HL-60 (cell line): ENCODE results near the gene GPATCH4.

ENCODE experiments used
- DNase-seq, 2 experiments: peaks; one replicate each; pipeline ENCODE4 v3.0.0-alpha.2; 2010 to 2020; ENCODE audit warnings: low read depth in 1 of 2, low spot score in 1 of 2
- H3K27ac ChIP-seq: fragments of 250-450 bp; sonication (Bioruptor Pico); replicated peaks from 2 replicates; pipeline ENCODE4 v1.5.1; 2020; ENCODE audit warnings: mild to moderate bottlenecking, moderate library complexity
- H3K27me3 ChIP-seq: fragments of 250-450 bp; sonication (Bioruptor Pico); 2 replicates; pipeline ENCODE4 v1.5.1; 2021; ENCODE audit warnings: mild to moderate bottlenecking, moderate library complexity; ENCODE audit not compliant: insufficient read depth, poor library complexity, severe bottlenecking
- H3K4me3 ChIP-seq: replicated peaks from 2 replicates; pipeline ENCODE4 v1.5.1; 2011; ENCODE audit warnings: mild to moderate bottlenecking, control low read depth, low read length; ENCODE audit not compliant: insufficient read depth
- GABPA ChIP-seq: IDR thresholded peaks from 2 replicates; pipeline ENCODE4 v1.6.1; 2012; ENCODE audit warnings: low read depth
- POLR2AphosphoS5 ChIP-seq: IDR thresholded peaks from 2 replicates; pipeline ENCODE4 v1.6.1; 2012; ENCODE audit warnings: low read depth
- SPI1 ChIP-seq: IDR thresholded peaks from 2 replicates; pipeline ENCODE4 v1.6.1; 2012; ENCODE audit warnings: low read depth, mild to moderate bottlenecking, borderline replicate concordance
- TF ChIP-seq, protein P1 (sequence below): IDR thresholded peaks from 2 replicates; pipeline ENCODE4 v1.6.1; 2012; ENCODE audit warnings: low read depth; ENCODE audit not compliant: insufficient replicate concordance
- TF ChIP-seq, protein P2 (sequence below): IDR thresholded peaks from one replicate; pipeline ENCODE4 v1.5.1; 2011; ENCODE audit warnings: low read length, control low read depth, inconsistent platforms; ENCODE audit not compliant: insufficient read depth

Gene GPATCH4

DNA sequence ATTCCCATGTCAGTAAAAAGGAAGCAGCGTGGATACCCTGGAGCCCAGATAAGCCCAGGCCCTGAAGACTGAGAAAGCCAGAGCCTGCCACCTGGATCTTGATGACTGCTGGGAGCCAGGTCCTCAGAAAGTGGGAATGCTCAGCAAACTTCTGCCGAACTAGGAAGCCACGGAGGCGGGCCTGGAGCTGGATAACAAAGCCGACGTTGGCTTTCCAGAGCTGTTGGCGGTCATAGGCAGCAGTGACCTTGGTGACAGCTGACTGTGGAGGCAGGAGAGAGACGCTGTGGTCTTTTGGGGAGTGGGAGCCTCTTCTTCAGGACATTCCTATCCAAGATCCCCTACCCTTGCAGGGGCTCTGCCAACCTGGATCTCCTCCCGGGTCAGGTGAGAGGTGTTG is 53.3 kb downstream of the GPATCH4 start:
- TF ChIP-seq, protein P1, sequence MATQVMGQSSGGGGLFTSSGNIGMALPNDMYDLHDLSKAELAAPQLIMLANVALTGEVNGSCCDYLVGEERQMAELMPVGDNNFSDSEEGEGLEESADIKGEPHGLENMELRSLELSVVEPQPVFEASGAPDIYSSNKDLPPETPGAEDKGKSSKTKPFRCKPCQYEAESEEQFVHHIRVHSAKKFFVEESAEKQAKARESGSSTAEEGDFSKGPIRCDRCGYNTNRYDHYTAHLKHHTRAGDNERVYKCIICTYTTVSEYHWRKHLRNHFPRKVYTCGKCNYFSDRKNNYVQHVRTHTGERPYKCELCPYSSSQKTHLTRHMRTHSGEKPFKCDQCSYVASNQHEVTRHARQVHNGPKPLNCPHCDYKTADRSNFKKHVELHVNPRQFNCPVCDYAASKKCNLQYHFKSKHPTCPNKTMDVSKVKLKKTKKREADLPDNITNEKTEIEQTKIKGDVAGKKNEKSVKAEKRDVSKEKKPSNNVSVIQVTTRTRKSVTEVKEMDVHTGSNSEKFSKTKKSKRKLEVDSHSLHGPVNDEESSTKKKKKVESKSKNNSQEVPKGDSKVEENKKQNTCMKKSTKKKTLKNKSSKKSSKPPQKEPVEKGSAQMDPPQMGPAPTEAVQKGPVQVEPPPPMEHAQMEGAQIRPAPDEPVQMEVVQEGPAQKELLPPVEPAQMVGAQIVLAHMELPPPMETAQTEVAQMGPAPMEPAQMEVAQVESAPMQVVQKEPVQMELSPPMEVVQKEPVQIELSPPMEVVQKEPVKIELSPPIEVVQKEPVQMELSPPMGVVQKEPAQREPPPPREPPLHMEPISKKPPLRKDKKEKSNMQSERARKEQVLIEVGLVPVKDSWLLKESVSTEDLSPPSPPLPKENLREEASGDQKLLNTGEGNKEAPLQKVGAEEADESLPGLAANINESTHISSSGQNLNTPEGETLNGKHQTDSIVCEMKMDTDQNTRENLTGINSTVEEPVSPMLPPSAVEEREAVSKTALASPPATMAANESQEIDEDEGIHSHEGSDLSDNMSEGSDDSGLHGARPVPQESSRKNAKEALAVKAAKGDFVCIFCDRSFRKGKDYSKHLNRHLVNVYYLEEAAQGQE: no peak
- TF ChIP-seq, protein P2, sequence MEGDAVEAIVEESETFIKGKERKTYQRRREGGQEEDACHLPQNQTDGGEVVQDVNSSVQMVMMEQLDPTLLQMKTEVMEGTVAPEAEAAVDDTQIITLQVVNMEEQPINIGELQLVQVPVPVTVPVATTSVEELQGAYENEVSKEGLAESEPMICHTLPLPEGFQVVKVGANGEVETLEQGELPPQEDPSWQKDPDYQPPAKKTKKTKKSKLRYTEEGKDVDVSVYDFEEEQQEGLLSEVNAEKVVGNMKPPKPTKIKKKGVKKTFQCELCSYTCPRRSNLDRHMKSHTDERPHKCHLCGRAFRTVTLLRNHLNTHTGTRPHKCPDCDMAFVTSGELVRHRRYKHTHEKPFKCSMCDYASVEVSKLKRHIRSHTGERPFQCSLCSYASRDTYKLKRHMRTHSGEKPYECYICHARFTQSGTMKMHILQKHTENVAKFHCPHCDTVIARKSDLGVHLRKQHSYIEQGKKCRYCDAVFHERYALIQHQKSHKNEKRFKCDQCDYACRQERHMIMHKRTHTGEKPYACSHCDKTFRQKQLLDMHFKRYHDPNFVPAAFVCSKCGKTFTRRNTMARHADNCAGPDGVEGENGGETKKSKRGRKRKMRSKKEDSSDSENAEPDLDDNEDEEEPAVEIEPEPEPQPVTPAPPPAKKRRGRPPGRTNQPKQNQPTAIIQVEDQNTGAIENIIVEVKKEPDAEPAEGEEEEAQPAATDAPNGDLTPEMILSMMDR: no peak
- TF ChIP-seq GABPA: no peak
- no peak for TF ChIP-seq SPI1
- no peak for TF ChIP-seq POLR2AphosphoS5
- Histone ChIP-seq H3K27me3 (no peaks in the 10 kb centered on the region), H3K4me3 (no peak overlapping the region), H3K27ac (no peak overlapping the region)
- DNase-seq: no peak

DNA sequence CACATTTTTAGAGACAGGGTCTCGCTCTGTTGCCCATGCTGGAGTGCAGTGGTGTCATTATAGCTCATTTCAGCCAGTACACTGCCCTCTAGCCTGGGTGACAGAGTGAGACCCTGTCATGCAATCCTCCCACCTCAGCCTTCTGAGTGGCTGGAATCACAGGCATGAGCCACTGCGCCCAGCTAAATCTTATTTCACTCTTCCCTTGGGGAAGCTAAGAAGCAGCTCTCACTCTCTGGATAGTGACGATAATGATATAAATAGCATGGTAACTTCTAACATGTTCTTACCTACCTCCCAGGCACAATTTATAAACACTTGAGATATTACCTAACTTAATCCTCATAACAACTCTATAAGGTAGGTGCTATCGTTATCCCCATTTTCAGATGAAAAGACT is 53.8 kb downstream of the GPATCH4 start:
- Histone ChIP-seq H3K27me3 (no peaks in the 10 kb centered on the region), H3K27ac (no peak overlapping the region), H3K4me3 (no peak overlapping the region)
- DNase-seq: no peak
- TF ChIP-seq POLR2AphosphoS5 (no peak), GABPA (no peak), SPI1 (no peak)
- TF ChIP-seq, protein P2: no peak
- TF ChIP-seq, protein P1: no peak

DNA sequence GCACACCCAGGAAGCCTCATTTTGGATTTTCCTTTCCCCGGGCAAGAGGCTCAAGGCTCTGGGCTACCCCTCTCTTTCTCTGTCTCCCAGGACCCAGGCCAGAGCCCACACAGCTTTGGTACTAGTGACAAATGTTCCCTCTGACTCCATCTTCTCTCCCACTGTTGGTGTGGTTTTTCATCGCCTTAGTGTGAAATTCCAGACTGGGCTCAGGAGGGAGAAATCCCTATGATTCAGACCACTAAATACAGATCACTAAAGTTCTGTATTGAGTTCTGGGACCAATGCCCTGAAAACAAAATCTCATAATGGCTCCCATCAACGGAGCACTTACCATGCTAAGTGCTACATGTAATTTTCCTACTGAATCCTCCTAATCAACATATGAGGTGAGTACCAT is 55.0 kb downstream of the GPATCH4 start:
- TF ChIP-seq POLR2AphosphoS5 (no peak), GABPA (no peak), SPI1 (no peak)
- TF ChIP-seq, protein P2: no peak
- TF ChIP-seq, protein P1: no peak
- Histone ChIP-seq H3K27ac (no peak overlapping the region), H3K27me3 (no peaks in the 10 kb centered on the region), H3K4me3 (no peak overlapping the region)
- no peak for DNase-seq
